ENCODE results near the gene MRI1. TPM values are rescaled to one million over a fixed set of nuclear protein-coding genes. Genes with fewer than 3 reads are reported as not detected.
A peak's percentile ranks its signal among the peaks of the same experiment; 100 is the strongest.

Gene MRI1
- total and polyA plus RNA-seq, 10 of the 15 experiments (the other 5 are each of a cell fraction or from before 2014, with no cell fraction given) = 5.4 to 50.3 (median 28.3) TPM

DNA sequence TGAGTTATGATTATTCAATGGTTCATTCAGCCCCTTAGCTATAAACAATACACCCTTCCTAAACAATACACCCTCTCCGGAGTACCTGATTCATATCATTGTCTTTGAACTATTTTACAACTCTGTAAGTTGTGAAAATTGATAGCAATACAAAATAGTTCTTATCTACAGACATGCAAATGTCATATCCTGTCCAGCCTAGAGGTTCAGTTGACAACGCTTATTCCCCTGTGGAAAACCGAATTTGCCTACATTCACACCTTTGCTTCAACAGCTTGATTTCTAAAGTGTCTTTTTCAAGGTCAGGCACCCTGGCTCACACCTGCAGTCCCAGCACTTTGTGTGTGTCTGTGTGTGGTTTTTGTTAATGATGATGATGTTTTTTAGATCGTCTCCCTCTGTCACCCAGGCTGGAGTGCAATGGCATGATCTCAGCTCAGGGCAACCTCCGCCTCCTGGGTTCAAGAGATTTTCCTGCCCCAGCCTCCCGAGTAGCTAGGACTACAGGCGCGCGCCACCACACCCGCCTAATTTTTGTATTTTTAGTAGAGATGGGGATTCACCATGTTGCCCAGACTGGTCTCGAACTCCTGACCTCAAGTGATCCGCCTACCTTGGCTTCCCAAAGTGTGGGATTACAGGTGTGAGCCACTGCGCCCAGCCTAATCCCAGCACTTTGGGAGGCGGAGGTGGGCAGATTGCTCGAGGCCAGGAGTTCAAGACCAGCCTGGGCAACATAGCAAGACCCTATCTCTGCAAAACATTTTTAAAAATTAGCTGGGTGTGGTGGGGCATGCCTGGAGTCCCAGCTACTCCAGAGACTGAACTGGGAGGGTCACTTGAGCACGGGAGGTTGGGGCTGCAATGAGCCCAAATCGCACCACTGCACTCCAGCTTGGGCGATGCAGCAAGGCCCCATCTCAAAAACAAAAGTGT is 19.5 kb downstream of the MRI1 start (continued):
- TF ChIP-seq, protein P1, sequence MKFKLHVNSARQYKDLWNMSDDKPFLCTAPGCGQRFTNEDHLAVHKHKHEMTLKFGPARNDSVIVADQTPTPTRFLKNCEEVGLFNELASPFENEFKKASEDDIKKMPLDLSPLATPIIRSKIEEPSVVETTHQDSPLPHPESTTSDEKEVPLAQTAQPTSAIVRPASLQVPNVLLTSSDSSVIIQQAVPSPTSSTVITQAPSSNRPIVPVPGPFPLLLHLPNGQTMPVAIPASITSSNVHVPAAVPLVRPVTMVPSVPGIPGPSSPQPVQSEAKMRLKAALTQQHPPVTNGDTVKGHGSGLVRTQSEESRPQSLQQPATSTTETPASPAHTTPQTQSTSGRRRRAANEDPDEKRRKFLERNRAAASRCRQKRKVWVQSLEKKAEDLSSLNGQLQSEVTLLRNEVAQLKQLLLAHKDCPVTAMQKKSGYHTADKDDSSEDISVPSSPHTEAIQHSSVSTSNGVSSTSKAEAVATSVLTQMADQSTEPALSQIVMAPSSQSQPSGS (IDR thresholded peaks at IDR 0.05; ENCODE audit: low read length) = no peak
- TF ChIP-seq POLR2AphosphoS2 (IDR thresholded peaks at IDR 0.05; ENCODE audit: low read depth, low read length) (no peak), GATAD2B (conservative IDR thresholded peaks at IDR 0.05; ENCODE audit: low read depth) (peak; percentile 34; the same call in 1 of the 2 replicates), TAF1 (IDR thresholded peaks at IDR 0.05; ENCODE audit: borderline replicate concordance, low read depth, low read length) (no peak), MAX (IDR thresholded peaks at IDR 0.05; ENCODE audit: low read depth, low read length) (no peak), ETV6 (conservative IDR thresholded peaks at IDR 0.05 in 1 of 2, IDR thresholded peaks at IDR 0.05 in 1 of 2; ENCODE audit: borderline replicate concordance in 1 of 2, low read depth in 1 of 2) (no peak), BHLHE40 (IDR thresholded peaks at IDR 0.05; ENCODE audit: borderline replicate concordance in 1 of 2, low read depth in 2 of 2, low read length in 1 of 2) (0 out of 4 replicates have a peak, but pooled peaks of 1 of the 2 experiments have one; percentile 18), PAX5 (IDR thresholded peaks at IDR 0.05; ENCODE audit: borderline replicate concordance, low read depth, low read length) (no peak), ATF7 (IDR thresholded peaks at IDR 0.05; ENCODE audit: low read depth) (peak; percentile 31; the same call in 1 of the 2 replicates), IKZF2 (IDR thresholded peaks at IDR 0.05) (peak; percentile 69 to 78)
